Astrocyte (in vitro differentiated cells and primary cell): ENCODE results near the gene HSBP1.

Experiments
- EZH2 ChIP-seq: IDR thresholded peaks from 2 replicates; pipeline ENCODE4 v1.6.1; 2012; ENCODE audit warnings: mild to moderate bottlenecking, low read length, inconsistent platforms; ENCODE audit not compliant: insufficient read depth
- TF ChIP-seq, protein P1 (sequence below): IDR thresholded peaks from 2 replicates; pipeline ENCODE4 v1.5.1; 2011; ENCODE audit warnings: low read depth, mild to moderate bottlenecking, inconsistent platforms, low read length, moderate library complexity; ENCODE audit not compliant: insufficient read depth

- TF ChIP-seq EZH2, result no peak
- TF ChIP-seq, protein P1, sequence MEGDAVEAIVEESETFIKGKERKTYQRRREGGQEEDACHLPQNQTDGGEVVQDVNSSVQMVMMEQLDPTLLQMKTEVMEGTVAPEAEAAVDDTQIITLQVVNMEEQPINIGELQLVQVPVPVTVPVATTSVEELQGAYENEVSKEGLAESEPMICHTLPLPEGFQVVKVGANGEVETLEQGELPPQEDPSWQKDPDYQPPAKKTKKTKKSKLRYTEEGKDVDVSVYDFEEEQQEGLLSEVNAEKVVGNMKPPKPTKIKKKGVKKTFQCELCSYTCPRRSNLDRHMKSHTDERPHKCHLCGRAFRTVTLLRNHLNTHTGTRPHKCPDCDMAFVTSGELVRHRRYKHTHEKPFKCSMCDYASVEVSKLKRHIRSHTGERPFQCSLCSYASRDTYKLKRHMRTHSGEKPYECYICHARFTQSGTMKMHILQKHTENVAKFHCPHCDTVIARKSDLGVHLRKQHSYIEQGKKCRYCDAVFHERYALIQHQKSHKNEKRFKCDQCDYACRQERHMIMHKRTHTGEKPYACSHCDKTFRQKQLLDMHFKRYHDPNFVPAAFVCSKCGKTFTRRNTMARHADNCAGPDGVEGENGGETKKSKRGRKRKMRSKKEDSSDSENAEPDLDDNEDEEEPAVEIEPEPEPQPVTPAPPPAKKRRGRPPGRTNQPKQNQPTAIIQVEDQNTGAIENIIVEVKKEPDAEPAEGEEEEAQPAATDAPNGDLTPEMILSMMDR, result no peak
These were observed 37.5 kb downstream of the HSBP1 start for GRCh38 chr16:83845263-83845662.
